B cell (primary cell): ENCODE data around the gene NET1. TPM values are rescaled to one million over a fixed set of nuclear protein-coding genes. Genes with fewer than 3 reads are reported as not detected.

Experiments used
- ATAC-seq: fragments of 200-7000 bp; cut with Tn5 transposase; one replicate; pipeline ENCODE4 v1.10.0; 2021; ENCODE audit warnings: low read depth, mild to moderate bottlenecking, moderate number of reproducible peaks, moderate library complexity
- CTCF ChIA-PET: fragments of 350-600 bp; sonication (Branson Sonifier 250); formaldehyde crosslinking; loops from one replicate; lab custom pipeline; 2021; ENCODE audit warnings: antibody characterized with exemption, inconsistent platforms; lab: Charles Lee
- POLR2A ChIA-PET: fragments of 350-600 bp; sonication (Branson Sonifier 250); formaldehyde crosslinking; loops from one replicate; lab custom pipeline; 2021; ENCODE audit warnings: antibody characterized with exemption; lab: Charles Lee
- DNase-seq: peaks from one replicate; pipeline ENCODE4 v3.0.0; 2013
- H2AFZ ChIP-seq: 2 replicates; pipeline ENCODE4 v1.6.1; 2012; ENCODE audit warnings: mild to moderate bottlenecking, low read depth, low read length; ENCODE audit not compliant: insufficient read depth, poor library complexity, severe bottlenecking
- H3K27ac ChIP-seq, 2 donors: 1 replicate in 1 of 2; 2 replicates in 1 of 2; pipeline ENCODE4 v1.5.1; 2012 to 2013; ENCODE audit warnings: low read length in 2 of 2, mild to moderate bottlenecking in 2 of 2, moderate library complexity in 1 of 2
- H3K27me3 ChIP-seq, 4 experiments: fragments of 200-600 bp in 1 of 4; sonication (generic) in 1 of 4; replicated peaks in 1 of 4; 1 replicate in 2 of 4; 2 replicates in 2 of 4; pipeline versions ENCODE4 v1.6.1 to v1.7.0; 2013 to 2016; ENCODE audit warnings: low read length in 3 of 4, mild to moderate bottlenecking in 2 of 4, mixed read lengths in 1 of 4, moderate library complexity in 1 of 4; ENCODE audit not compliant: insufficient read depth in 4 of 4, control insufficient read depth in 3 of 4; ENCODE audit errors: control extremely low read depth in 1 of 4
- H3K36me3 ChIP-seq, 2 experiments: replicated peaks in 1 of 2; 1 replicate in 1 of 2; 2 replicates in 1 of 2; pipeline versions ENCODE4 v1.6.1 to v1.7.1; 2013; ENCODE audit warnings: low read length in 1 of 2; ENCODE audit not compliant: insufficient read depth in 2 of 2, control insufficient read depth in 1 of 2; ENCODE audit errors: control extremely low read depth in 1 of 2, extremely low read depth in 1 of 2
- H3K4me1 ChIP-seq, 2 donors: fragments of 200-600 bp in 1 of 2; sonication (generic) in 1 of 2; 1 replicate in 1 of 2; 2 replicates in 1 of 2; pipeline versions ENCODE4 v1.5.1 to v1.6.1; 2013 to 2017; ENCODE audit warnings: low read length in 2 of 2; ENCODE audit not compliant: control insufficient read depth in 2 of 2, insufficient read depth in 2 of 2
- H3K4me2 ChIP-seq: replicated peaks from 2 replicates; pipeline ENCODE3; 2012; ENCODE audit warnings: mild to moderate bottlenecking, low read depth, low read length; ENCODE audit not compliant: poor library complexity, severe bottlenecking
- H3K4me3 ChIP-seq, 5 experiments: fragments of 200-600 bp in 1 of 5; sonication (generic) in 1 of 5; 1 replicate in 3 of 5; 2 replicates in 2 of 5; pipeline versions ENCODE4 v1.5.1 to v1.7.0; 2011 to 2016; ENCODE audit warnings: low read length in 4 of 5, mild to moderate bottlenecking in 4 of 5, low read depth in 2 of 5, control low read depth in 1 of 5, moderate library complexity in 1 of 5; ENCODE audit not compliant: insufficient read depth in 1 of 5; ENCODE audit errors: control extremely low read depth in 1 of 5, extremely low read depth in 1 of 5
- H3K79me2 ChIP-seq: fragments of 200-600 bp; sonication (generic); one replicate; pipeline ENCODE4 v1.6.0; 2016; ENCODE audit warnings: low read length; ENCODE audit not compliant: control insufficient read depth, insufficient read depth
- H3K9ac ChIP-seq: fragments of 200-600 bp; sonication (generic); 2 replicates; pipeline ENCODE4 v1.6.1; 2017; ENCODE audit warnings: mild to moderate bottlenecking, low read length, moderate library complexity
- H3K9me3 ChIP-seq, 3 donors: one replicate each; pipeline versions ENCODE4 v1.6.1 to v1.7.1; 2013; ENCODE audit warnings: low read length in 2 of 3; ENCODE audit not compliant: control insufficient read depth in 2 of 3, insufficient read depth in 1 of 3; ENCODE audit errors: control extremely low read depth in 1 of 3
- H4K20me1 ChIP-seq: 2 replicates; pipeline ENCODE4 v1.6.0; 2012; ENCODE audit warnings: mild to moderate bottlenecking, low read length; ENCODE audit not compliant: insufficient read depth, control insufficient read depth, poor library complexity, severe bottlenecking
- H3K27ac Mint-ChIP-seq: one replicate; pipeline ENCODE4 v1.8.0; 2021; ENCODE audit warnings: mixed read lengths
- H3K27me3 Mint-ChIP-seq: one replicate; pipeline ENCODE4 v1.8.0; 2021; ENCODE audit warnings: mixed read lengths
- H3K4me1 Mint-ChIP-seq: one replicate; pipeline ENCODE4 v1.8.0; 2021; ENCODE audit warnings: mixed read lengths
- H3K4me3 Mint-ChIP-seq: one replicate; pipeline ENCODE4 v1.8.0; 2021; ENCODE audit warnings: mixed read lengths
- H3K9me3 Mint-ChIP-seq: one replicate; pipeline ENCODE4 v1.8.0; 2022; ENCODE audit warnings: mixed read lengths; ENCODE audit not compliant: insufficient read depth
- EZH2 ChIP-seq: IDR thresholded peaks from 2 replicates; pipeline ENCODE4 v1.6.1; 2012; ENCODE audit warnings: borderline replicate concordance, low read depth, mild to moderate bottlenecking, moderate library complexity, low read length; ENCODE audit not compliant: insufficient read depth, poor library complexity, severe bottlenecking
- WGBS: methylation state at CpG from one replicate; pipeline ENCODE4 v1.1.5; 2013; ENCODE audit warnings: missing lambda C conversion rate; ENCODE audit not compliant: insufficient coverage; 5-methylcytosine and 5-hydroxymethylcytosine counted together
- intact Hi-C: fragments of 100-400 bp; cut with micrococcal nuclease; formaldehyde crosslinking; loops from one replicate; pipeline ENCODE4 v1.10.0; 2022
- polyA plus RNA-seq: library from polyadenylated mRNA; depleted of rRNA; stranded (reverse); fragments of >200 nt; gene quantifications from 2 replicates; pipeline ENCODE4 v1.2.3, GENCODE V29; 2012
- total RNA-seq, 2 donors: library from RNA; stranded (reverse); fragments of 120-200 nt in 1 of 2; gene quantifications; 1 replicate in 1 of 2; 2 replicates in 1 of 2; pipeline versions ENCODE4 v1.2.3 to v1.2.4, GENCODE V29; 2013 to 2022
- TF ChIP-seq, protein P1 (sequence below): fragments of 200-600 bp; IDR thresholded peaks from one replicate; pipeline ENCODE4 v1.8.0; 2022; ENCODE audit warnings: antibody characterized with exemption, mild to moderate bottlenecking

The NET1 gene
- total and polyA plus RNA-seq, 2 donors (not counting 1 experiment from before 2014, with no cell fraction given): 3.5 to 6.4 TPM

- peaks cover 0 to 2% (median 0%) of the 10 kb centered on the region in 4 experiments for H3K27me3 ChIP-seq
- intact Hi-C loops: no loop called here
- H2AFZ ChIP-seq: no peak overlapping the region
- ChIA-PET POLR2A (no interaction called here), CTCF (no interaction called here)
- H3K4me1 Mint-ChIP-seq: no peaks in the 10 kb centered on the region
- no peaks in the 10 kb centered on the region for H4K20me1 ChIP-seq
- H3K9me3 Mint-ChIP-seq: no peaks in the 10 kb centered on the region
- no peak for DNase-seq
- H3K27ac Mint-ChIP-seq: no peak overlapping the region
- no peak overlapping the region for H3K4me3 Mint-ChIP-seq
- no peaks in the 10 kb centered on the region for H3K36me3 ChIP-seq
- H3K79me2 ChIP-seq: no peaks in the 10 kb centered on the region
- H3K27ac ChIP-seq: no peak overlapping the region
- H3K9ac ChIP-seq: no peak overlapping the region
- H3K27me3 Mint-ChIP-seq: peaks cover 9% of the 10 kb centered on the region
- no peak for TF ChIP-seq EZH2
- WGBS: 95% methylated on average over 61 of the region's 61 CpGs
- no peaks in the 10 kb centered on the region for H3K9me3 ChIP-seq
- H3K4me2 ChIP-seq: no peak overlapping the region
- no peak for ATAC-seq
- H3K4me1 ChIP-seq: no peaks in the 10 kb centered on the region
- no peak overlapping the region for H3K4me3 ChIP-seq
Observed at GRCh38 chr10:5498791-5499492, 86.6 kb downstream of the NET1 start.

DNA sequence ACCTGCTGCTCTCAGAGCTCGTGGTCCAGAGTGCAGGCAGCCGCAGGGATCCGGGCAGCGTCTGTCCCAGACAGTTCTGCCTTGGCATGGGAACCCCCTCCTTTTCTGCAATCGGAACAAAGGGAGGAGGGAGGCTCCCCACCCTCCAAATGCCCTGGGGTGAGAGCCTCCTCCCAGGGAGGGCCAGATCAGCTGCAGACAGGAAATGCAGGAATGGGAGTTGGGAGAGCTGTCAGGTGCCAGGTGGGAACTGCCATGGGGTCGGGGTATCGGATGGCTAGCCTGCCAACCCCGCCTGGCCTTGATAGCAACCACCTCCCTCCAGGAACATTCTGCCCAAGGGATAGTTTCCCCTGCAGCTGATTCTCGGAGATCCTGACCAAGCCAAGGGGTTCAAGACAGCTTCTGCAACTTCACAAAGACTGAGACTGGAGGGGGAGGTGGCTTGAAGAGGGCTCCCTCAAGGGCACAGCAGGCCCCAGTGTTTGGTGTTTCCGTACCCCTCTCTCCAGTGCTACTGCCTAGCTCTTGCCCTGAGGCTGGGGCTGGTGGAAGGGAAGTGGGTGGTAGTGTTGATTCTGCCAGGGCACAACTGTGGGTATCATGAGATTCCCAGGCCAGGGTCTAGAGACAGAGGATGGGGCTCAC, 87.3 kb downstream of the NET1 start, which contains the start of gene CALML5:
TSS of gene CALML5 (minus strand) at position 78 of the 648 bp plus-strand sequence. CDS start 132 bp downstream, outside the sequence.
- DNase-seq (no peak), ATAC-seq (no peak)
- Histone ChIP-seq H3K9ac (no peak within 1 kb of the TSS), H4K20me1 (no peaks in the 10 kb centered on the region), H2AFZ (no peak within 1 kb of the TSS), H3K79me2 (no peaks in the 10 kb centered on the region), H3K4me3 (no peak within 1 kb of the TSS), H3K4me2 (no peak within 1 kb of the TSS), H3K4me1 (no peaks in the 10 kb centered on the region), H3K9me3 (no peaks in the 10 kb centered on the region), H3K36me3 (no peaks in the 10 kb centered on the region), H3K27me3 (peaks cover 0 to 2% (median 0%) of the 10 kb centered on the region in 4 experiments), H3K27ac (no peak within 1 kb of the TSS)
- intact Hi-C loops: no loop called here
- Mint-ChIP-seq H3K4me1 (no peaks in the 10 kb centered on the region), H3K9me3 (no peaks in the 10 kb centered on the region), H3K4me3 (no peak within 1 kb of the TSS), H3K27me3 (peaks cover 9% of the 10 kb centered on the region), H3K27ac (no peak within 1 kb of the TSS)
- ChIA-PET CTCF (interaction anchor here (1.4 kb wide), 1 partner anchor 123 kb away, joined by 4 read pairs; no protein-coding TSS in a partner anchor), POLR2A (no interaction called here)
- TF ChIP-seq, protein P1, sequence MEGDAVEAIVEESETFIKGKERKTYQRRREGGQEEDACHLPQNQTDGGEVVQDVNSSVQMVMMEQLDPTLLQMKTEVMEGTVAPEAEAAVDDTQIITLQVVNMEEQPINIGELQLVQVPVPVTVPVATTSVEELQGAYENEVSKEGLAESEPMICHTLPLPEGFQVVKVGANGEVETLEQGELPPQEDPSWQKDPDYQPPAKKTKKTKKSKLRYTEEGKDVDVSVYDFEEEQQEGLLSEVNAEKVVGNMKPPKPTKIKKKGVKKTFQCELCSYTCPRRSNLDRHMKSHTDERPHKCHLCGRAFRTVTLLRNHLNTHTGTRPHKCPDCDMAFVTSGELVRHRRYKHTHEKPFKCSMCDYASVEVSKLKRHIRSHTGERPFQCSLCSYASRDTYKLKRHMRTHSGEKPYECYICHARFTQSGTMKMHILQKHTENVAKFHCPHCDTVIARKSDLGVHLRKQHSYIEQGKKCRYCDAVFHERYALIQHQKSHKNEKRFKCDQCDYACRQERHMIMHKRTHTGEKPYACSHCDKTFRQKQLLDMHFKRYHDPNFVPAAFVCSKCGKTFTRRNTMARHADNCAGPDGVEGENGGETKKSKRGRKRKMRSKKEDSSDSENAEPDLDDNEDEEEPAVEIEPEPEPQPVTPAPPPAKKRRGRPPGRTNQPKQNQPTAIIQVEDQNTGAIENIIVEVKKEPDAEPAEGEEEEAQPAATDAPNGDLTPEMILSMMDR: no peak
- TF ChIP-seq EZH2: no peak
- 95% methylated on average over 8 of the region's 10 CpGs for WGBS
